ENCODE results near the gene RTEL1. TPM values are rescaled to one million over a fixed set of nuclear protein-coding genes. Genes with fewer than 3 reads are reported as not detected.

The RTEL1 gene
- total and polyA plus RNA-seq, 9 of the 15 experiments (the other 6 are each of a cell fraction or from before 2014, with no cell fraction given) = 0.36 to 61.0 (median 17.9) TPM

DNA sequence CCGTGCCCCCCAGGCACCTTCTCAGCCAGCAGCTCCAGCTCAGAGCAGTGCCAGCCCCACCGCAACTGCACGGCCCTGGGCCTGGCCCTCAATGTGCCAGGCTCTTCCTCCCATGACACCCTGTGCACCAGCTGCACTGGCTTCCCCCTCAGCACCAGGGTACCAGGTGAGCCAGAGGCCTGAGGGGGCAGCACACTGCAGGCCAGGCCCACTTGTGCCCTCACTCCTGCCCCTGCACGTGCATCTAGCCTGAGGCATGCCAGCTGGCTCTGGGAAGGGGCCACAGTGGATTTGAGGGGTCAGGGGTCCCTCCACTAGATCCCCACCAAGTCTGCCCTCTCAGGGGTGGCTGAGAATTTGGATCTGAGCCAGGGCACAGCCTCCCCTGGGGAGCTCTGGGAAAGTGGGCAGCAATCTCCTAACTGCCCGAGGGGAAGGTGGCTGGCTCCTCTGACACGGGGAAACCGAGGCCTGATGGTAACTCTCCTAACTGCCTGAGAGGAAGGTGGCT lies 39.3 kb downstream of the RTEL1 start (continued):
- TF ChIP-seq ARID3A (IDR thresholded peaks at IDR 0.05; ENCODE audit: borderline replicate concordance, low read depth, low read length) = no peak
- TF ChIP-seq MEF2D (tag; conservative IDR thresholded peaks at IDR 0.05; ENCODE audit: low read depth) = no peak
- no peak for TF ChIP-seq ZNF586 (CRISPR knock-in tag; conservative IDR thresholded peaks at IDR 0.05)
- no peak for TF ChIP-seq JUNB (CRISPR knock-in tag; conservative IDR thresholded peaks at IDR 0.05)
- 0 out of 2 replicates have a peak, but pooled peaks have one; percentile 7 for TF ChIP-seq CHD2 (IDR thresholded peaks at IDR 0.05; ENCODE audit: low read depth, low read length)

- DNase-seq (ENCODE audit: extremely low read depth in 1 of 4, low spot score in 3 of 4) (peak in 1 of 4 experiments; percentile 20), FAIRE-seq (no peak), ATAC-seq (no peak)
- CTCF ChIA-PET (ENCODE audit: low intra/inter-chr PET ratio) = no interaction called here
- no peak overlapping the region for H3K4me3 ChIP-seq
- H4K20me1 ChIP-seq (replicated peaks; ENCODE audit: control insufficient read depth, insufficient read depth, low read length) = no peaks in the 10 kb centered on the region; the same call in 1 of the 2 replicates
- H3K9me1 ChIP-seq (ENCODE audit: control insufficient read depth, insufficient read depth, low read length) = no peaks in the 10 kb centered on the region
- H3K9me3 ChIP-seq (replicated peaks; ENCODE audit: control insufficient read depth, insufficient read depth, low read depth, low read length) = no peaks in the 10 kb centered on the region
- 84% methylated on average over 29 of the region's 40 CpGs for WGBS (ENCODE audit: insufficient coverage, low coverage, missing lambda C conversion rate)
- H2AFZ ChIP-seq (ENCODE audit: low read depth, low read length) = no peak overlapping the region
- intact Hi-C loops (cut with micrococcal nuclease) (no loop called here), in situ Hi-C loops (cut with MboI) (no loop called here)
- no peak overlapping the region for H3K27ac ChIP-seq (ENCODE audit: extremely low read depth, low read depth, low read length)
- H3K27me3 ChIP-seq (ENCODE audit: control insufficient read depth in 2 of 2, insufficient read depth in 2 of 2, low read length in 2 of 2) = no peaks in the 10 kb centered on the region
- BruUV-seq (replicated peaks) = no TSS peak
- H3K36me3 ChIP-seq (ENCODE audit: control insufficient read depth, insufficient read depth, low read length) = peaks cover 26% of the 10 kb centered on the region; the same call in 2 of the 3 replicates
- no peaks in the 10 kb centered on the region for H3K79me2 ChIP-seq (ENCODE audit: control insufficient read depth, insufficient read depth, low read length)
- POLR2A ChIA-PET = interaction anchor here (0.6 to 3.1 kb wide), 7 partner anchors 10 to 263 kb away, joined by 3 to 27 read pairs (median 3); partner anchors contain the start of genes ARFRP1, TPD52L2 and ZGPAT
- no peak overlapping the region for H3K4me2 ChIP-seq (ENCODE audit: insufficient read depth, low read length)
- peaks cover 9 to 86% of the 10 kb centered on the region in 2 experiments for H3K4me1 ChIP-seq (replicated peaks in 1 of 2; ENCODE audit: control insufficient read depth in 2 of 2, insufficient read depth in 2 of 2, low read length in 2 of 2)
- H3K9ac ChIP-seq (ENCODE audit: insufficient read depth in 1 of 2, low read depth in 2 of 2, low read length in 2 of 2) = no peak overlapping the region; a peak in 1 of 4 replicates
- TF ChIP-seq RBFOX2 (IDR thresholded peaks at IDR 0.05; ENCODE audit: low read depth, low read length) (0 out of 2 replicates have a peak, but pooled peaks have one; percentile 27), SNRNP70 (optimal IDR thresholded peaks at IDR 0.05; ENCODE audit: low read depth, low read length) (peak; percentile 55), PCBP1 (IDR thresholded peaks at IDR 0.05; ENCODE audit: low read depth, low read length, poor library complexity, severe bottlenecking) (peak; percentile 43)
These were observed 39.9 kb downstream of the RTEL1 start for GRCh38 chr20:63697868-63698545.
